H1 (cell line): ENCODE data around the gene RAP1GAP. TPM values are rescaled to one million over a fixed set of nuclear protein-coding genes. Genes with fewer than 3 reads are reported as not detected.

Experiments
- CTCF ChIA-PET: fragments of 300-600 bp; sonication (Branson Sonifier 250); formaldehyde crosslinking; loops from one replicate; lab custom pipeline; 2021; ENCODE audit not compliant: partially characterized antibody; lab: Charles Lee
- POLR2A ChIA-PET: fragments of 300-600 bp; sonication (Branson Sonifier 250); formaldehyde crosslinking; loops from one replicate; lab custom pipeline; 2021; ENCODE audit warnings: inconsistent platforms; ENCODE audit not compliant: partially characterized antibody; lab: Charles Lee
- DNase-seq, 2 experiments: peaks; one replicate each; pipeline versions ENCODE4 v3.0.0 to v3.0.0-alpha.2; 2010 to 2022; ENCODE audit warnings: low spot score in 2 of 2, low read depth in 1 of 2, mixed read lengths in 1 of 2
- FAIRE-seq: peaks from 2 replicates; lab custom pipeline; 2011; peaks lifted over from hg19 to GRCh38; lab: Jason Lieb, UNC
- H2AFZ ChIP-seq: 2 replicates; pipeline ENCODE4 v1.8.1; 2012; ENCODE audit warnings: low read length, inconsistent platforms
- H2AK5ac ChIP-seq: 2 replicates; pipeline ENCODE4 v1.6.1; 2013; ENCODE audit warnings: low read depth, low read length
- H2BK120ac ChIP-seq: replicated peaks from 2 replicates; pipeline ENCODE3; 2013; ENCODE audit warnings: low read depth, low read length, inconsistent platforms
- H2BK12ac ChIP-seq: 2 replicates; pipeline ENCODE4 v1.6.1; 2013; ENCODE audit warnings: low read depth, low read length
- H2BK15ac ChIP-seq: 2 replicates; pipeline ENCODE4 v1.6.1; 2013; ENCODE audit warnings: low read length
- H2BK20ac ChIP-seq: 2 replicates; pipeline ENCODE4 v1.6.1; 2013; ENCODE audit warnings: low read length
- H2BK5ac ChIP-seq: 2 replicates; pipeline ENCODE4 v1.6.1; 2013; ENCODE audit warnings: low read depth, low read length
- H3K14ac ChIP-seq: 2 replicates; pipeline ENCODE4 v1.6.1; 2013; ENCODE audit warnings: inconsistent platforms; ENCODE audit not compliant: insufficient read length
- H3K18ac ChIP-seq: 2 replicates; pipeline ENCODE4 v1.6.1; 2013; ENCODE audit warnings: low read length; ENCODE audit errors: extremely low read depth
- H3K23ac ChIP-seq: 2 replicates; pipeline ENCODE4 v1.6.1; 2013; ENCODE audit warnings: inconsistent platforms; ENCODE audit not compliant: insufficient read length
- H3K23me2 ChIP-seq: 2 replicates; pipeline ENCODE4 v1.6.1; 2013; ENCODE audit warnings: low read depth, low read length
- H3K27ac ChIP-seq: 2 replicates; pipeline ENCODE4 v1.6.1; 2011; ENCODE audit warnings: low read depth, low read length, inconsistent platforms
- H3K27me3 ChIP-seq, 4 experiments: replicated peaks in 1 of 4; 1 replicate in 1 of 4; 2 replicates in 3 of 4; pipeline versions ENCODE4 v1.6.1 to v1.8.1; 2011 to 2013; ENCODE audit warnings: low read length in 3 of 4, mild to moderate bottlenecking in 3 of 4, inconsistent platforms in 2 of 4, mixed read lengths in 2 of 4, moderate library complexity in 1 of 4; ENCODE audit not compliant: control insufficient read depth in 3 of 4, insufficient read depth in 3 of 4; ENCODE audit errors: extremely low read depth in 1 of 4
- H3K36me3 ChIP-seq, 4 experiments: 2 replicates each; pipeline versions ENCODE4 v1.6.1 to v1.8.1; 2011 to 2013; ENCODE audit warnings: mild to moderate bottlenecking in 4 of 4, low read length in 3 of 4, moderate library complexity in 2 of 4, control low read depth in 1 of 4, inconsistent platforms in 1 of 4; ENCODE audit not compliant: insufficient read depth in 4 of 4, control insufficient read depth in 2 of 4
- H3K4ac ChIP-seq: replicated peaks from 2 replicates; pipeline ENCODE3; 2013; ENCODE audit warnings: low read length, low read depth, mixed read lengths, inconsistent platforms; ENCODE audit not compliant: insufficient read length
- H3K4me1 ChIP-seq, 4 experiments: replicated peaks in 1 of 4; 1 replicate in 1 of 4; 2 replicates in 3 of 4; pipeline versions ENCODE4 v1.6.1 to v1.8.1; 2011 to 2013; ENCODE audit warnings: low read length in 3 of 4, inconsistent platforms in 2 of 4, mixed read lengths in 1 of 4; ENCODE audit not compliant: insufficient read depth in 4 of 4, control insufficient read depth in 3 of 4
- H3K4me2 ChIP-seq, 2 experiments: 2 replicates each; pipeline versions ENCODE4 v1.6.1 to v1.8.1; 2011 to 2013; ENCODE audit warnings: low read depth in 2 of 2, low read length in 2 of 2, control low read depth in 1 of 2, inconsistent platforms in 1 of 2, mild to moderate bottlenecking in 1 of 2; ENCODE audit not compliant: insufficient read depth in 1 of 2
- H3K4me3 ChIP-seq, 4 experiments: fragments of 200-600, 300-600 bp in 1 of 4; sonication (generic), shearing (Covaris generic), sonication (Bioruptor Twin) in 1 of 4; 2 replicates each; pipeline versions ENCODE4 v1.5.1 to v1.8.1; 2011 to 2016; ENCODE audit warnings: low read length in 4 of 4, low read depth in 3 of 4, control low read depth in 2 of 4, inconsistent platforms in 2 of 4, mild to moderate bottlenecking in 2 of 4, mixed read lengths in 1 of 4, moderate library complexity in 1 of 4; ENCODE audit not compliant: insufficient read depth in 2 of 4; ENCODE audit errors: extremely low read depth in 1 of 4
- H3K56ac ChIP-seq: replicated peaks from 2 replicates; pipeline ENCODE3; 2013; ENCODE audit warnings: low read depth, mild to moderate bottlenecking, mixed read lengths, low read length, inconsistent platforms; ENCODE audit not compliant: insufficient read length
- H3K79me1 ChIP-seq: 2 replicates; pipeline ENCODE4 v1.6.1; 2013; ENCODE audit warnings: low read depth, low read length, control low read depth
- H3K79me2 ChIP-seq, 2 experiments: 2 replicates each; pipeline versions ENCODE4 v1.6.1 to v1.8.1; 2012 to 2013; ENCODE audit warnings: low read length in 2 of 2, mild to moderate bottlenecking in 2 of 2, inconsistent platforms in 1 of 2; ENCODE audit not compliant: insufficient read depth in 2 of 2, control insufficient read depth in 1 of 2
- H3K9ac ChIP-seq, 4 experiments: replicated peaks in 1 of 4; 1 replicate in 1 of 4; 2 replicates in 3 of 4; pipeline versions ENCODE4 v1.6.1 to v1.8.1; 2011 to 2013; ENCODE audit warnings: low read depth in 3 of 4, low read length in 3 of 4, control low read depth in 2 of 4, mild to moderate bottlenecking in 2 of 4, moderate library complexity in 2 of 4, inconsistent platforms in 1 of 4; ENCODE audit errors: extremely low read depth in 1 of 4
- H3K9me3 ChIP-seq, 2 experiments: 2 replicates each; pipeline versions ENCODE4 v1.6.1 to v1.8.1; 2012 to 2013; ENCODE audit warnings: mild to moderate bottlenecking in 2 of 2, moderate library complexity in 2 of 2, control low read depth in 1 of 2, inconsistent platforms in 1 of 2, low read depth in 1 of 2, low read length in 1 of 2, mixed read lengths in 1 of 2; ENCODE audit not compliant: insufficient read depth in 2 of 2
- H4K20me1 ChIP-seq, 2 experiments: replicated peaks in 1 of 2; 2 replicates each; pipeline versions ENCODE3 to v1.8.1; 2011 to 2013; ENCODE audit warnings: inconsistent platforms in 2 of 2, low read length in 2 of 2, mild to moderate bottlenecking in 1 of 2; ENCODE audit not compliant: insufficient read depth in 2 of 2, control insufficient read depth in 1 of 2
- H4K5ac ChIP-seq: 2 replicates; pipeline ENCODE4 v1.6.1; 2013; ENCODE audit warnings: low read length, low read depth, mixed read lengths, inconsistent platforms; ENCODE audit not compliant: insufficient read length
- H4K8ac ChIP-seq: 2 replicates; pipeline ENCODE4 v1.8.0; 2013; ENCODE audit warnings: mild to moderate bottlenecking, moderate library complexity, low read length, inconsistent platforms; ENCODE audit not compliant: insufficient read depth; ENCODE audit errors: extremely low read depth
- H4K91ac ChIP-seq: replicated peaks from 2 replicates; pipeline ENCODE3; 2013; ENCODE audit warnings: low read length, mixed read lengths, inconsistent platforms; ENCODE audit not compliant: insufficient read length
- CTBP2 ChIP-seq: IDR thresholded peaks from 2 replicates; pipeline ENCODE4 v1.7.0; 2011; ENCODE audit warnings: borderline replicate concordance, mild to moderate bottlenecking, moderate library complexity, mixed read lengths, low read length; ENCODE audit not compliant: insufficient read depth, insufficient read length
- EZH2 ChIP-seq: fragments of 200-600 bp; sonication (generic); IDR thresholded peaks from 2 replicates; pipeline ENCODE4 v1.7.1; 2012; ENCODE audit warnings: low read depth, mild to moderate bottlenecking, moderate library complexity, low read length, inconsistent platforms; ENCODE audit not compliant: severe bottlenecking
- GABPA ChIP-seq: IDR thresholded peaks from 2 replicates; pipeline ENCODE4 v1.6.1; 2011; ENCODE audit warnings: mild to moderate bottlenecking, low read length, moderate library complexity, borderline replicate concordance; ENCODE audit not compliant: insufficient read depth
- HDAC2 ChIP-seq, 2 experiments: fragments of 300-600 bp in 1 of 2; sonication (generic) in 1 of 2; IDR thresholded peaks; 2 replicates each; pipeline ENCODE4 v1.6.1; 2011 to 2012; ENCODE audit warnings: low read depth in 2 of 2, low read length in 2 of 2, mild to moderate bottlenecking in 2 of 2, moderate library complexity in 2 of 2, borderline replicate concordance in 1 of 2, inconsistent platforms in 1 of 2
- JUND ChIP-seq: IDR thresholded peaks from 2 replicates; pipeline ENCODE4 v1.6.1; 2011; ENCODE audit warnings: mild to moderate bottlenecking, improper control_type of control experiment, low read length
- KDM4A ChIP-seq: IDR thresholded peaks from one replicate; pipeline ENCODE4 v1.7.1; 2012; ENCODE audit warnings: low read depth, mild to moderate bottlenecking, moderate library complexity, low read length, inconsistent platforms; ENCODE audit not compliant: severe bottlenecking
- NRF1 ChIP-seq: IDR thresholded peaks from 2 replicates; pipeline ENCODE4 v1.6.1; 2011; ENCODE audit warnings: mild to moderate bottlenecking, low read depth, low read length, improper control_type of control experiment
- PHF8 ChIP-seq: fragments of 200-600 bp; sonication (generic); conservative IDR thresholded peaks from 2 replicates; pipeline ENCODE4 v1.7.1; 2012; ENCODE audit warnings: low read depth, mild to moderate bottlenecking, inconsistent platforms, low read length, moderate library complexity
- POLR2A ChIP-seq, 2 experiments: IDR thresholded peaks; 1 replicate in 1 of 2; 2 replicates in 1 of 2; pipeline ENCODE4 v1.6.1; 2011; ENCODE audit warnings: low read depth in 2 of 2, low read length in 2 of 2, mild to moderate bottlenecking in 2 of 2; ENCODE audit errors: control extremely low read depth in 1 of 2
- SIX5 ChIP-seq: IDR thresholded peaks from 2 replicates; pipeline ENCODE4 v1.6.1; 2011; ENCODE audit warnings: mild to moderate bottlenecking, low read depth, low read length
- TAF1 ChIP-seq: IDR thresholded peaks from 2 replicates; pipeline ENCODE4 v1.6.1; 2011; ENCODE audit warnings: mild to moderate bottlenecking, low read depth, low read length
- TAF7 ChIP-seq: optimal IDR thresholded peaks from 2 replicates; pipeline ENCODE3; 2011; ENCODE audit warnings: low read depth, mild to moderate bottlenecking, inconsistent platforms, low read length, moderate library complexity, borderline replicate concordance
- TBP ChIP-seq: IDR thresholded peaks from 2 replicates; pipeline ENCODE4 v1.6.1; 2011; ENCODE audit warnings: low read depth, low read length, improper control_type of control experiment
- WGBS, 2 experiments: shearing (Covaris generic) in 1 of 2; methylation state at CpG; one replicate each; pipeline versions ENCODE4 v1.1.6 to v1.1.7; 2013 to 2015; ENCODE audit warnings: low lambda C conversion rate in 2 of 2, mixed read lengths in 2 of 2, inconsistent platforms in 1 of 2, low coverage in 1 of 2, missing lambda C conversion rate in 1 of 2; ENCODE audit not compliant: insufficient replicate concordance in 2 of 2, insufficient coverage in 1 of 2, insufficient read length in 1 of 2; ENCODE audit errors: extremely low coverage in 1 of 2, missing lambda C conversion rate in 1 of 2; 5-methylcytosine and 5-hydroxymethylcytosine counted together
- polyA plus RNA-seq, 7 experiments: library from polyadenylated mRNA; depleted of rRNA in 3 of 7; stranded (reverse) in 5 of 7; unstranded in 2 of 7; fragments of >200 nt in 5 of 7; fragments of 200-250 nt in 2 of 7; gene quantifications; 1 replicate in 5 of 7; 2 replicates in 1 of 7; 4 replicates in 1 of 7; pipeline versions ENCODE4 v1.2.1 to v1.2.3, GENCODE V29; 2011 to 2013; ENCODE audit warnings: missing spikeins in 2 of 7, mixed read lengths in 2 of 7
- total RNA-seq: library from RNA; stranded (reverse); fragmentation: NEBNext Ultra II Directional; extraction: Animal tissue kit (Norgen Biotek cat#: 25700); gene quantifications from 2 replicates; pipeline ENCODE4 v1.2.1, GENCODE V29; 2021

RAP1GAP gene
- total and polyA plus RNA-seq, 2 of the 8 experiments (the other 6 are each of a cell fraction or from before 2014, with no cell fraction given): 8.4 TPM

DNA sequence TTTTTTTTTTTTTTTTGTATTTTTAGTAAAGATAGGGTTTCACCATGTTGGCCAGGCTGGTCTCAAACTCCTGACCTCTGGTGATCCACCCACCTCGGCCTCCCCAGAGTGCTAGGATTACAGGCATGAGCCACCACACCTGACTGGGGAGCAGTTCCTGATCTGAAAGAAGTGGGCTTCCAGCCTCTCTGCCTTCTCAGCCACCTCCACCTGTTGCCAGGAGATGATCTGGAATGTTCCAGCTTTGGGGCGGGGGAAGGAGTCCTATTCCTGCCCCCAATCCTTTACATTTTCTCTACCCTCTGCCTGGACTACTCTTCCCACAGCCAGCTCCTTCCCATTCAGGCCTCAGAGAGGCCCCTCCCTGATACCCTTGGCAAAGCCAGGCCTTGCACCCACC, 28.1 kb downstream of the RAP1GAP start:
- Histone ChIP-seq H2AFZ (no peak overlapping the region), H2BK15ac (no peak overlapping the region), H3K36me3 (no peaks in the 10 kb centered on the region; a peak in 1 of 8 replicates), H2BK20ac (no peak overlapping the region), H3K18ac (no peak overlapping the region)
- CTCF ChIA-PET: interaction anchor here (0.8 to 1.8 kb wide), 5 partner anchors 17 to 45 kb away, joined by 3 to 5 read pairs (median 3); no protein-coding TSS in a partner anchor
- DNase-seq: no peak
- TF ChIP-seq PHF8 (no peak), TAF7 (no peak), EZH2 (no peak), NRF1 (no peak), HDAC2 (IDR thresholded peaks at IDR 0.05; ENCODE audit: borderline replicate concordance in 1 of 2, low read depth in 2 of 2, low read length in 2 of 2) (no peak), TBP (no peak), SIX5 (no peak), GABPA (no peak), KDM4A (no peak), JUND (no peak), POLR2A (IDR thresholded peaks at IDR 0.05; ENCODE audit: control extremely low read depth in 1 of 2, low read depth in 2 of 2, low read length in 2 of 2) (no peak), TAF1 (no peak), CTBP2 (no peak)
- TF ChIP-seq, all 59 proteins: peak for 0
- Histone ChIP-seq H3K9me3 (no peaks in the 10 kb centered on the region), H2BK120ac (no peak overlapping the region), H3K9ac (no peak overlapping the region), H3K79me1 (no peaks in the 10 kb centered on the region), H3K27ac (no peak overlapping the region), H3K4me2 (no peak overlapping the region), H4K20me1 (no peaks in the 10 kb centered on the region), H4K8ac (0 out of 2 replicates have a peak overlapping the region, but pooled peaks have one; percentile 22), H4K5ac (no peak overlapping the region), H2AK5ac (no peak overlapping the region), H3K23me2 (no peaks in the 10 kb centered on the region; the same call in 1 of the 2 replicates), H3K23ac (no peak overlapping the region), H3K14ac (no peak overlapping the region), H3K4ac (no peak overlapping the region), H3K27me3 (no peaks in the 10 kb centered on the region), H4K91ac (no peak overlapping the region), H3K4me1 (peaks cover 0 to 5% (median 0%) of the 10 kb centered on the region in 4 experiments; a peak in 2 of 7 replicates), H3K4me3 (no peak overlapping the region), H3K56ac (no peak overlapping the region), H2BK5ac (no peak overlapping the region), H2BK12ac (no peak overlapping the region), H3K79me2 (no peaks in the 10 kb centered on the region)
- FAIRE-seq: no peak
- POLR2A ChIA-PET: no interaction called here
- 83% methylated on average over 2 of the region's 2 CpGs; no CpG with 5 or more reads in 1 of the 2 experiments for WGBS, 2 experiments
